ENCODE results near the gene CSNK2A2.

The CSNK2A2 gene

GRCh38 chr16:58110571-58111301 is 87.2 kb downstream of the CSNK2A2 start:
- no peak for DNase-seq (ENCODE audit: low spot score)

GRCh38 chr16:58109881-58110280 is 88.0 kb downstream of the CSNK2A2 start:
- DNase-seq (ENCODE audit: low spot score) = no peak

- no peak for DNase-seq (ENCODE audit: low spot score)
Measured at GRCh38 chr16:58109330-58109729, 88.6 kb downstream of the CSNK2A2 start.
